HG03060 (cell line): ENCODE data around the gene LARGE1.

Source experiments
- ATAC-seq: cut with Tn5 transposase; IDR thresholded peaks from one replicate; pipeline ENCODE4 v1.9.1; 2021; ENCODE audit warnings: low read depth, moderate number of reproducible peaks; ENCODE audit not compliant: unreplicated experiment

LARGE1 gene

GRCh38 chr22:33625959-33626358 lies 294.3 kb downstream of the LARGE1 start:
- ATAC-seq, result no peak

- ATAC-seq, result no peak
These were observed 300.2 kb downstream of the LARGE1 start for GRCh38 chr22:33620085-33620484.

GRCh38 chr22:33606504-33606903 lies 313.8 kb downstream of the LARGE1 start:
- no peak for ATAC-seq

- ATAC-seq, result no peak
These were observed 314.6 kb downstream of the LARGE1 start for GRCh38 chr22:33605666-33606065.

GRCh38 chr22:33605221-33605620 lies 315.1 kb downstream of the LARGE1 start:
- ATAC-seq, result no peak

GRCh38 chr22:33601062-33601461 lies 319.2 kb downstream of the LARGE1 start:
- no peak for ATAC-seq

GRCh38 chr22:33600595-33600994 lies 319.7 kb downstream of the LARGE1 start:
- ATAC-seq, result no peak

- no peak for ATAC-seq
These were observed 320.2 kb downstream of the LARGE1 start for GRCh38 chr22:33600113-33600512.

- ATAC-seq, result no peak
These were observed 320.7 kb downstream of the LARGE1 start for GRCh38 chr22:33599596-33599995.

- ATAC-seq, result no peak
These were observed 321.5 kb downstream of the LARGE1 start for GRCh38 chr22:33598821-33599220.

GRCh38 chr22:33597274-33597985 lies 322.8 kb downstream of the LARGE1 start:
- ATAC-seq, result no peak

GRCh38 chr22:33593818-33594217 lies 326.5 kb downstream of the LARGE1 start:
- ATAC-seq, result no peak

GRCh38 chr22:33591946-33592345 lies 328.3 kb downstream of the LARGE1 start:
- ATAC-seq, result no peak

- no peak for ATAC-seq
These were observed 331.0 kb downstream of the LARGE1 start for GRCh38 chr22:33589297-33589696.

- ATAC-seq, result no peak
These were observed 331.4 kb downstream of the LARGE1 start for GRCh38 chr22:33588860-33589259.

- no peak for ATAC-seq
These were observed 336.1 kb downstream of the LARGE1 start for GRCh38 chr22:33584152-33584551.

GRCh38 chr22:33582822-33583400 lies 337.4 kb downstream of the LARGE1 start:
- ATAC-seq, result no peak

GRCh38 chr22:33580310-33580709 lies 340.0 kb downstream of the LARGE1 start:
- ATAC-seq, result no peak

GRCh38 chr22:33579448-33580093 lies 340.7 kb downstream of the LARGE1 start:
- no peak for ATAC-seq

- no peak for ATAC-seq
These were observed 341.5 kb downstream of the LARGE1 start for GRCh38 chr22:33578752-33579151.

GRCh38 chr22:33577862-33578411 lies 342.3 kb downstream of the LARGE1 start:
- no peak for ATAC-seq

- no peak for ATAC-seq
These were observed 344.1 kb downstream of the LARGE1 start for GRCh38 chr22:33576205-33576604.
